GM23338 (cell line): ENCODE data around the gene DNAI2. TPM values are rescaled to one million over a fixed set of nuclear protein-coding genes. Genes with fewer than 3 reads are reported as not detected.

Source experiments
- ATAC-seq: fragments of 200-7000 bp; cut with Tn5 transposase; 3 replicates; pipeline ENCODE4 v1.9.1; 2020
- DNase-seq: peaks from one replicate; pipeline ENCODE4 v3.0.0-alpha.2; 2015; ENCODE audit warnings: low spot score
- H2AFZ ChIP-seq: fragments of 200-600 bp; sonication (generic); 2 replicates; pipeline ENCODE4 v1.8.0; 2016; ENCODE audit warnings: antibody characterized with exemption, mild to moderate bottlenecking, moderate library complexity
- H3F3A ChIP-seq: fragments of 200-600 bp; sonication (generic); replicated peaks from 2 replicates; pipeline ENCODE4 v1.8.0; 2017; ENCODE audit warnings: antibody characterized with exemption, mixed run types, low read depth
- H3K27ac ChIP-seq: fragments of 200-600 bp; sonication (generic); 2 replicates; pipeline ENCODE4 v1.6.1; 2016; ENCODE audit warnings: low read depth
- H3K27me3 ChIP-seq: fragments of 200-600 bp; sonication (generic); 2 replicates; pipeline ENCODE4 v1.8.0; 2016; ENCODE audit warnings: mild to moderate bottlenecking, mixed run types, moderate library complexity; ENCODE audit not compliant: insufficient read depth
- H3K36me3 ChIP-seq: fragments of 200-600 bp; sonication (generic); 2 replicates; pipeline ENCODE4 v1.8.0; 2016; ENCODE audit warnings: mild to moderate bottlenecking; ENCODE audit not compliant: insufficient read depth
- H3K4me1 ChIP-seq: fragments of 200-600 bp; sonication (generic); 2 replicates; pipeline ENCODE4 v1.8.0; 2016; ENCODE audit warnings: mild to moderate bottlenecking, moderate library complexity; ENCODE audit not compliant: insufficient read depth
- H3K4me2 ChIP-seq: fragments of 200-600 bp; sonication (generic); 2 replicates; pipeline ENCODE4 v1.7.1; 2017; ENCODE audit warnings: mixed run types
- H3K4me3 ChIP-seq: fragments of 200-600 bp; sonication (generic); 2 replicates; pipeline ENCODE4 v1.6.1; 2016; ENCODE audit warnings: mixed run types
- H3K79me2 ChIP-seq: fragments of 200-600 bp; sonication (generic); replicated peaks from 2 replicates; pipeline ENCODE4 v1.8.0; 2017; ENCODE audit warnings: mild to moderate bottlenecking; ENCODE audit not compliant: insufficient read depth
- H3K9me2 ChIP-seq: fragments of 200-600 bp; sonication (generic); 2 replicates; pipeline ENCODE4 v1.8.0; 2017; ENCODE audit not compliant: insufficient read depth
- H4K20me1 ChIP-seq: fragments of 200-600 bp; sonication (generic); replicated peaks from 2 replicates; pipeline ENCODE4 v1.8.0; 2017; ENCODE audit warnings: mild to moderate bottlenecking; ENCODE audit not compliant: insufficient read depth
- H3K27ac Mint-ChIP-seq: 2 replicates; pipeline ENCODE4 v1.8.0; 2020; ENCODE audit warnings: inconsistent platforms, mild to moderate bottlenecking, moderate library complexity, mixed read lengths
- H3K27me3 Mint-ChIP-seq: 3 replicates; pipeline ENCODE4 v1.8.0; 2022; ENCODE audit warnings: low read depth, mild to moderate bottlenecking, moderate library complexity, mixed read lengths, inconsistent platforms; ENCODE audit not compliant: insufficient read depth, poor library complexity
- H3K36me3 Mint-ChIP-seq: 3 replicates; pipeline ENCODE4 v1.8.0; 2021; ENCODE audit warnings: low read depth, mild to moderate bottlenecking, inconsistent platforms, moderate library complexity, mixed read lengths
- H3K4me1 Mint-ChIP-seq: 3 replicates; pipeline ENCODE4 v1.8.0; 2020; ENCODE audit warnings: mild to moderate bottlenecking, inconsistent platforms, mixed read lengths
- H3K4me3 Mint-ChIP-seq: 3 replicates; pipeline ENCODE4 v1.8.0; 2021; ENCODE audit warnings: moderate library complexity, mild to moderate bottlenecking, inconsistent platforms, mixed read lengths
- H3K9me3 Mint-ChIP-seq: 3 replicates; pipeline ENCODE4 v1.8.0; 2020; ENCODE audit warnings: moderate library complexity, mild to moderate bottlenecking, inconsistent platforms, mixed read lengths
- EZH2phosphoT487 ChIP-seq: fragments of 200-600 bp; sonication (generic); IDR thresholded peaks from one replicate; pipeline ENCODE4 v1.8.1; 2018; ENCODE audit warnings: antibody characterized with exemption; ENCODE audit not compliant: unreplicated experiment
- POLR2AphosphoS5 ChIP-seq: IDR thresholded peaks from 2 replicates; pipeline ENCODE4 v1.6.1; 2016; ENCODE audit warnings: antibody characterized with exemption, low read depth
- polyA plus RNA-seq: library from polyadenylated mRNA; unstranded; fragments of >200 nt; fragmentation: Nextera tagmentation; extraction: Ambion mirVana; gene quantifications from 2 replicates; pipeline ENCODE4 v1.2.1, GENCODE V29; 2016
- total RNA-seq: library from RNA; depleted of rRNA; stranded (reverse); fragments of >200 nt; shearing (Covaris generic); gene quantifications from 2 replicates; pipeline ENCODE4 v1.2.3, GENCODE V29; 2014
- TF ChIP-seq, protein P1 (sequence below): fragments of 250-450 bp; sonication (Bioruptor Pico); IDR thresholded peaks from 2 replicates; pipeline ENCODE4 v1.5.0; 2020; ENCODE audit warnings: mild to moderate bottlenecking, moderate library complexity
- TF ChIP-seq, protein P2 (sequence below), 2 experiments: fragments of 200-600 bp in 1 of 2; sonication (generic) in 1 of 2; conservative IDR thresholded peaks; 2 replicates each; pipeline versions ENCODE4 v1.5.1 to v1.6.1; 2016 to 2017; ENCODE audit warnings: antibody characterized with exemption in 2 of 2, low read depth in 2 of 2, mild to moderate bottlenecking in 2 of 2, moderate library complexity in 1 of 2

Gene DNAI2
- total and polyA plus RNA-seq, 2 experiments from 2014 or later = 0.21 TPM; not detected in 1

GRCh38 chr17:74304184-74304583 is 30.1 kb downstream of the DNAI2 start (continued):
- TF ChIP-seq, protein P1, sequence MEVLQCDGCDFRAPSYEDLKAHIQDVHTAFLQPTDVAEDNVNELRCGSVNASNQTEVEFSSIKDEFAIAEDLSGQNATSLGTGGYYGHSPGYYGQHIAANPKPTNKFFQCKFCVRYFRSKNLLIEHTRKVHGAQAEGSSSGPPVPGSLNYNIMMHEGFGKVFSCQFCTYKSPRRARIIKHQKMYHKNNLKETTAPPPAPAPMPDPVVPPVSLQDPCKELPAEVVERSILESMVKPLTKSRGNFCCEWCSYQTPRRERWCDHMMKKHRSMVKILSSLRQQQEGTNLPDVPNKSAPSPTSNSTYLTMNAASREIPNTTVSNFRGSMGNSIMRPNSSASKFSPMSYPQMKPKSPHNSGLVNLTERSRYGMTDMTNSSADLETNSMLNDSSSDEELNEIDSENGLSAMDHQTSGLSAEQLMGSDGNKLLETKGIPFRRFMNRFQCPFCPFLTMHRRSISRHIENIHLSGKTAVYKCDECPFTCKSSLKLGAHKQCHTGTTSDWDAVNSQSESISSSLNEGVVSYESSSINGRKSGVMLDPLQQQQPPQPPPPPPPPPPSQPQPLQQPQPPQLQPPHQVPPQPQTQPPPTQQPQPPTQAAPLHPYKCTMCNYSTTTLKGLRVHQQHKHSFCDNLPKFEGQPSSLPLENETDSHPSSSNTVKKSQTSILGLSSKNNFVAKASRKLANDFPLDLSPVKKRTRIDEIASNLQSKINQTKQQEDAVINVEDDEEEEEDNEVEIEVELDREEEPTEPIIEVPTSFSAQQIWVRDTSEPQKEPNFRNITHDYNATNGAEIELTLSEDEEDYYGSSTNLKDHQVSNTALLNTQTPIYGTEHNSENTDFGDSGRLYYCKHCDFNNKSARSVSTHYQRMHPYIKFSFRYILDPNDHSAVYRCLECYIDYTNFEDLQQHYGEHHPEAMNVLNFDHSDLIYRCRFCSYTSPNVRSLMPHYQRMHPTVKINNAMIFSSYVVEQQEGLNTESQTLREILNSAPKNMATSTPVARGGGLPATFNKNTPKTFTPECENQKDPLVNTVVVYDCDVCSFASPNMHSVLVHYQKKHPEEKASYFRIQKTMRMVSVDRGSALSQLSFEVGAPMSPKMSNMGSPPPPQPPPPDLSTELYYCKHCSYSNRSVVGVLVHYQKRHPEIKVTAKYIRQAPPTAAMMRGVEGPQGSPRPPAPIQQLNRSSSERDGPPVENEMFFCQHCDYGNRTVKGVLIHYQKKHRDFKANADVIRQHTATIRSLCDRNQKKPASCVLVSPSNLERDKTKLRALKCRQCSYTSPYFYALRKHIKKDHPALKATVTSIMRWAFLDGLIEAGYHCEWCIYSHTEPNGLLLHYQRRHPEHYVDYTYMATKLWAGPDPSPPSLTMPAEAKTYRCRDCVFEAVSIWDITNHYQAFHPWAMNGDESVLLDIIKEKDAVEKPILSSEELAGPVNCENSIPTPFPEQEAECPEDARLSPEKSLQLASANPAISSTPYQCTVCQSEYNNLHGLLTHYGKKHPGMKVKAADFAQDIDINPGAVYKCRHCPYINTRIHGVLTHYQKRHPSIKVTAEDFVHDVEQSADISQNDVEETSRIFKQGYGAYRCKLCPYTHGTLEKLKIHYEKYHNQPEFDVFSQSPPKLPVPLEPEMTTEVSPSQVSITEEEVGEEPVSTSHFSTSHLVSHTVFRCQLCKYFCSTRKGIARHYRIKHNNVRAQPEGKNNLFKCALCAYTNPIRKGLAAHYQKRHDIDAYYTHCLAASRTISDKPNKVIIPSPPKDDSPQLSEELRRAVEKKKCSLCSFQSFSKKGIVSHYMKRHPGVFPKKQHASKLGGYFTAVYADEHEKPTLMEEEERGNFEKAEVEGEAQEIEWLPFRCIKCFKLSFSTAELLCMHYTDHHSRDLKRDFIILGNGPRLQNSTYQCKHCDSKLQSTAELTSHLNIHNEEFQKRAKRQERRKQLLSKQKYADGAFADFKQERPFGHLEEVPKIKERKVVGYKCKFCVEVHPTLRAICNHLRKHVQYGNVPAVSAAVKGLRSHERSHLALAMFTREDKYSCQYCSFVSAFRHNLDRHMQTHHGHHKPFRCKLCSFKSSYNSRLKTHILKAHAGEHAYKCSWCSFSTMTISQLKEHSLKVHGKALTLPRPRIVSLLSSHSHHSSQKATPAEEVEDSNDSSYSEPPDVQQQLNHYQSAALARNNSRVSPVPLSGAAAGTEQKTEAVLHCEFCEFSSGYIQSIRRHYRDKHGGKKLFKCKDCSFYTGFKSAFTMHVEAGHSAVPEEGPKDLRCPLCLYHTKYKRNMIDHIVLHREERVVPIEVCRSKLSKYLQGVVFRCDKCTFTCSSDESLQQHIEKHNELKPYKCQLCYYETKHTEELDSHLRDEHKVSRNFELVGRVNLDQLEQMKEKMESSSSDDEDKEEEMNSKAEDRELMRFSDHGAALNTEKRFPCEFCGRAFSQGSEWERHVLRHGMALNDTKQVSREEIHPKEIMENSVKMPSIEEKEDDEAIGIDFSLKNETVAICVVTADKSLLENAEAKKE = no peak
- no peak for TF ChIP-seq POLR2AphosphoS5

GRCh38 chr17:74305865-74306654 is 32.0 kb downstream of the DNAI2 start:
- peak; percentile 60 for DNase-seq
- H2AFZ ChIP-seq = no peak overlapping the region
- peaks cover 4% of the 10 kb centered on the region; the same call in 2 of the 3 replicates for H3K4me1 Mint-ChIP-seq
- no peak overlapping the region for H3K4me3 ChIP-seq
- H3F3A ChIP-seq = no peaks in the 10 kb centered on the region
- no peak overlapping the region for H3K4me2 ChIP-seq
- TF ChIP-seq EZH2phosphoT487 = no peak
- TF ChIP-seq, protein P2, sequence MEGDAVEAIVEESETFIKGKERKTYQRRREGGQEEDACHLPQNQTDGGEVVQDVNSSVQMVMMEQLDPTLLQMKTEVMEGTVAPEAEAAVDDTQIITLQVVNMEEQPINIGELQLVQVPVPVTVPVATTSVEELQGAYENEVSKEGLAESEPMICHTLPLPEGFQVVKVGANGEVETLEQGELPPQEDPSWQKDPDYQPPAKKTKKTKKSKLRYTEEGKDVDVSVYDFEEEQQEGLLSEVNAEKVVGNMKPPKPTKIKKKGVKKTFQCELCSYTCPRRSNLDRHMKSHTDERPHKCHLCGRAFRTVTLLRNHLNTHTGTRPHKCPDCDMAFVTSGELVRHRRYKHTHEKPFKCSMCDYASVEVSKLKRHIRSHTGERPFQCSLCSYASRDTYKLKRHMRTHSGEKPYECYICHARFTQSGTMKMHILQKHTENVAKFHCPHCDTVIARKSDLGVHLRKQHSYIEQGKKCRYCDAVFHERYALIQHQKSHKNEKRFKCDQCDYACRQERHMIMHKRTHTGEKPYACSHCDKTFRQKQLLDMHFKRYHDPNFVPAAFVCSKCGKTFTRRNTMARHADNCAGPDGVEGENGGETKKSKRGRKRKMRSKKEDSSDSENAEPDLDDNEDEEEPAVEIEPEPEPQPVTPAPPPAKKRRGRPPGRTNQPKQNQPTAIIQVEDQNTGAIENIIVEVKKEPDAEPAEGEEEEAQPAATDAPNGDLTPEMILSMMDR (conservative IDR thresholded peaks at IDR 0.05; ENCODE audit: low read depth in 2 of 2) = peak; percentile 32 to 63
- no peak overlapping the region for H3K27ac Mint-ChIP-seq
- no peaks in the 10 kb centered on the region; the same call in 1 of the 2 replicates for H3K4me1 ChIP-seq
- H3K27ac ChIP-seq = no peak overlapping the region
- H3K9me3 Mint-ChIP-seq = peaks cover 3% of the 10 kb centered on the region; the same call in 1 of the 3 replicates
- H4K20me1 ChIP-seq = no peaks in the 10 kb centered on the region
- H3K36me3 ChIP-seq = no peaks in the 10 kb centered on the region
- no peaks in the 10 kb centered on the region for H3K9me2 ChIP-seq
- peaks cover 7% of the 10 kb centered on the region for H3K27me3 Mint-ChIP-seq
- H3K36me3 Mint-ChIP-seq = no peaks in the 10 kb centered on the region
- no peak overlapping the region for H3K4me3 Mint-ChIP-seq
- no peaks in the 10 kb centered on the region for H3K79me2 ChIP-seq
- no peaks in the 10 kb centered on the region for H3K27me3 ChIP-seq
- ATAC-seq = peak; percentile 21; the same call in 2 of the 3 replicates
